ENCODE results near the gene KCNMA1. TPM values are rescaled to one million over a fixed set of nuclear protein-coding genes. Genes with fewer than 3 reads are reported as not detected.

The KCNMA1 gene
- total RNA-seq, 1 experiment from 2014 or later: 143 TPM

DNA sequence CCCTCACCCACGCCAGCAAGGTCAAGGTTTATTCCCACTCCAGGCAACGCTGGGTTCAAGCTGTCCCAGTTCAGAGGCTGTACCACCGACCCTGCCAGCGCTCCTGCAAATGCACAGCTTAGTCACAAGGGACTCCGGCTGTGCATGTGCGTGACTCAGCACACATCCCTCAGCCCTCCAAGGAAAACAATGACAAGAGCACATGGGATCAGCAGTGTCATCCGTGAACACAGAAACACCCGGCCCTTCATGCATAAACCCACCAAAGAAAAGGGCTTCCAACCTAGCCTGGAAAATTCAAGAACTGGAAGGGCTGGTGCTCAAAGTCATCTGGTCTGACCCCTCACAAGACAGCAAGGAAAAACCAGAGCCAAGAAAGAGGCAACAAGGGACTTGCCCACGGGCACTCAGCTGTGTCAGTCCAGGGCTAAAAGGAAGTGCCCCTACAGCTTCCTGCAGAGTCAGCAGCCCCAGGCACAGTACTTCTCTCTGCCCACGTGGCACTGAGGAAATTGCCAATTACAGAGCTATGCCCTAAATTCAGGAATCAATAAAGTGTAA lies 106.1 kb downstream of the KCNMA1 start:
- ATAC-seq: peak; percentile 95
- intact Hi-C loops (cut with micrococcal nuclease): loop anchor here (2.0 kb wide), 2 partner anchors 17 to 27 kb away; no protein-coding TSS in a partner anchor
- Histone ChIP-seq H3K9me3 (ENCODE audit: low read length) (no peaks in the 10 kb centered on the region), H3K79me2 (ENCODE audit: low read length) (peaks cover 71% of the 10 kb centered on the region), H3K4me2 (ENCODE audit: low read length) (peak overlapping the region; percentile 66), H4K20me1 (ENCODE audit: low read length) (no peaks in the 10 kb centered on the region), H3K9ac (ENCODE audit: low read length) (peak overlapping the region; percentile 51), H3K4me1 (ENCODE audit: insufficient read depth, low read length) (peaks cover 61% of the 10 kb centered on the region), H3K36me3 (ENCODE audit: low read depth, low read length) (no peaks in the 10 kb centered on the region), H3F3A (ENCODE audit: low read length, unreplicated experiment) (peaks cover 4% of the 10 kb centered on the region), H3K27me3 (ENCODE audit: low read length) (no peaks in the 10 kb centered on the region), H3K9me2 (replicated peaks; ENCODE audit: low read length) (no peaks in the 10 kb centered on the region), H2AFZ (ENCODE audit: low read length) (peak overlapping the region; percentile 66), H3K4me3 (ENCODE audit: low read length) (peak overlapping the region; percentile 36; the same call in 1 of the 2 replicates), H3K27ac (ENCODE audit: low read length) (peak overlapping the region; percentile 77)
- no TSS peak for BruUV-seq (replicated peaks)
- CTCF ChIA-PET: interaction anchor here (0.5 to 1.8 kb wide), 6 partner anchors 27 to 139 kb away, joined by 3 to 11 read pairs (median 3); partner anchors contain the start of gene KCNMA1
- TF ChIP-seq, protein P1, sequence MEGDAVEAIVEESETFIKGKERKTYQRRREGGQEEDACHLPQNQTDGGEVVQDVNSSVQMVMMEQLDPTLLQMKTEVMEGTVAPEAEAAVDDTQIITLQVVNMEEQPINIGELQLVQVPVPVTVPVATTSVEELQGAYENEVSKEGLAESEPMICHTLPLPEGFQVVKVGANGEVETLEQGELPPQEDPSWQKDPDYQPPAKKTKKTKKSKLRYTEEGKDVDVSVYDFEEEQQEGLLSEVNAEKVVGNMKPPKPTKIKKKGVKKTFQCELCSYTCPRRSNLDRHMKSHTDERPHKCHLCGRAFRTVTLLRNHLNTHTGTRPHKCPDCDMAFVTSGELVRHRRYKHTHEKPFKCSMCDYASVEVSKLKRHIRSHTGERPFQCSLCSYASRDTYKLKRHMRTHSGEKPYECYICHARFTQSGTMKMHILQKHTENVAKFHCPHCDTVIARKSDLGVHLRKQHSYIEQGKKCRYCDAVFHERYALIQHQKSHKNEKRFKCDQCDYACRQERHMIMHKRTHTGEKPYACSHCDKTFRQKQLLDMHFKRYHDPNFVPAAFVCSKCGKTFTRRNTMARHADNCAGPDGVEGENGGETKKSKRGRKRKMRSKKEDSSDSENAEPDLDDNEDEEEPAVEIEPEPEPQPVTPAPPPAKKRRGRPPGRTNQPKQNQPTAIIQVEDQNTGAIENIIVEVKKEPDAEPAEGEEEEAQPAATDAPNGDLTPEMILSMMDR (conservative IDR thresholded peaks at IDR 0.05; ENCODE audit: low read depth, low read length): no peak
- TF ChIP-seq EZH2phosphoT487 (IDR thresholded peaks at IDR 0.05; ENCODE audit: borderline replicate concordance, low read length) (no peak), EZH2 (IDR thresholded peaks at IDR 0.05; ENCODE audit: low read length, unreplicated experiment) (no peak)
- peak; percentile 99 for DNase-seq
- POLR2A ChIA-PET (ENCODE audit: unreplicated experiment): interaction anchor here (0.5 to 1.0 kb wide), 6 partner anchors 16 to 148 kb away, joined by 3 to 13 read pairs (median 4); no protein-coding TSS in a partner anchor

DNA sequence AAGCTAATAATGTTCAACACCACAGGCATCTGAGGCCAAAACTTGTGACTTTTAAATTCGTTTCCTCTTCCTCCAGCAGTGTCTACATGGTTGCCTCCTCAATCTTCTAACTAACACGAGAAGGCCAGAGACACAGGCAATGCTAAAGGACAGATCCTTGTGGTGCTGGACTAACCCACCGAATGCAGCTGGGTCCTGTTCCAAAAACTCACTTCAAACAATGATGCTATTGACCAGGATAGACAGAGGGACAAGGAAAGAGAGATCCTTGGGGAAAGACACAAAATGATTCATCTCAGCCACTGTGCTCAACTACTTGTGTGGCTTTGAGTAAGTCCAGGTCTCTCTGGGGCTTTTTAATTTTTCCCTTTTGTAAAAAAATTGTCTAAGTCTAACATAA lies 107.6 kb downstream of the KCNMA1 start:
- POLR2A ChIA-PET (ENCODE audit: unreplicated experiment): no interaction called here
- DNase-seq (peak; percentile 50), ATAC-seq (no peak)
- Histone ChIP-seq H3K4me1 (ENCODE audit: insufficient read depth, low read length) (peaks cover 61% of the 10 kb centered on the region), H3K9me3 (ENCODE audit: low read length) (no peaks in the 10 kb centered on the region), H3K4me3 (ENCODE audit: low read length) (no peak overlapping the region), H3K27me3 (ENCODE audit: low read length) (no peaks in the 10 kb centered on the region), H3K27ac (ENCODE audit: low read length) (no peak overlapping the region), H3F3A (ENCODE audit: low read length, unreplicated experiment) (peaks cover 4% of the 10 kb centered on the region), H2AFZ (ENCODE audit: low read length) (no peak overlapping the region), H3K9ac (ENCODE audit: low read length) (no peak overlapping the region), H3K9me2 (replicated peaks; ENCODE audit: low read length) (no peaks in the 10 kb centered on the region), H3K4me2 (ENCODE audit: low read length) (no peak overlapping the region), H3K36me3 (ENCODE audit: low read depth, low read length) (no peaks in the 10 kb centered on the region), H3K79me2 (ENCODE audit: low read length) (peaks cover 74% of the 10 kb centered on the region), H4K20me1 (ENCODE audit: low read length) (no peaks in the 10 kb centered on the region)
- intact Hi-C loops (cut with micrococcal nuclease): loop anchor here (2.0 kb wide), 2 partner anchors 15 to 25 kb away; no protein-coding TSS in a partner anchor
- no TSS peak for BruUV-seq (replicated peaks)
- CTCF ChIA-PET: no interaction called here
- TF ChIP-seq EZH2 (IDR thresholded peaks at IDR 0.05; ENCODE audit: low read length, unreplicated experiment) (no peak), EZH2phosphoT487 (IDR thresholded peaks at IDR 0.05; ENCODE audit: borderline replicate concordance, low read length) (no peak)
- TF ChIP-seq, protein P1 (conservative IDR thresholded peaks at IDR 0.05; ENCODE audit: low read depth, low read length): no peak

DNA sequence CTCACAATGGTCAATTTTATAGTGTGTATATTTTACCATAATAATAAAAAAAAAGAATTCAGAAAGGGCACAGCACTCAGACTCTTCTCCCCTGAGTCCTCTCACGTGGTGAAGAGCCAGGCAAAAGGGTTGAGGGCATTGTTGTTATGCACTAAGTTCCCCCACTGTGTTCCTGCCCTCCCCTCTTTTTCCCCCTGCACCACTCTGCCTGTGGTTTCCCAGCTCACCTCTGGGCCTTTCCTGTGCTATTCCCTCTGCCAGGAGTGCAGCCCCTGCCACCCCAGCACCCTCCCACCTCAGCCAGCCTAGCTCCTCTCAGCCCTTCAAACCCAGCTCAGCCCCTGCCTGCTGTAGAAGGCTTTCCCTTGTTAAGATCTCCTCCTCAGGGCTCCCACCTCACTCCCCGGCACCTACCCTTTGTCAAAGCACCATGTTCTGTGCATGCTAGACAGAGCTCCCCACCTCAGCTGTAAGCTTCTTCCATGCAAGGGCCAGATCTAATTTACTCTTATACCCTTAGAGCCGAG lies 108.5 kb downstream of the KCNMA1 start:
- H4K20me1 ChIP-seq (ENCODE audit: low read length): no peaks in the 10 kb centered on the region
- TF ChIP-seq, protein P1 (conservative IDR thresholded peaks at IDR 0.05; ENCODE audit: low read depth, low read length): no peak
- TF ChIP-seq EZH2 (IDR thresholded peaks at IDR 0.05; ENCODE audit: low read length, unreplicated experiment) (no peak), EZH2phosphoT487 (IDR thresholded peaks at IDR 0.05; ENCODE audit: borderline replicate concordance, low read length) (no peak)
- H3K4me1 ChIP-seq (ENCODE audit: insufficient read depth, low read length): peaks cover 54% of the 10 kb centered on the region
- H3K9ac ChIP-seq (ENCODE audit: low read length): no peak overlapping the region
- H3K9me2 ChIP-seq (replicated peaks; ENCODE audit: low read length): no peaks in the 10 kb centered on the region
- H3K36me3 ChIP-seq (ENCODE audit: low read depth, low read length): no peaks in the 10 kb centered on the region
- CTCF ChIA-PET: no interaction called here
- ATAC-seq: no peak
- no peak overlapping the region for H2AFZ ChIP-seq (ENCODE audit: low read length)
- POLR2A ChIA-PET (ENCODE audit: unreplicated experiment): interaction anchor here (0.6 kb wide), 1 partner anchor 33 kb away, joined by 7 read pairs; no protein-coding TSS in a partner anchor
- H3K27me3 ChIP-seq (ENCODE audit: low read length): no peaks in the 10 kb centered on the region
- BruUV-seq (replicated peaks): no TSS peak
- H3K4me2 ChIP-seq (ENCODE audit: low read length): no peak overlapping the region
- no peak overlapping the region for H3K27ac ChIP-seq (ENCODE audit: low read length)
- intact Hi-C loops (cut with micrococcal nuclease): no loop called here
- no peak overlapping the region for H3K4me3 ChIP-seq (ENCODE audit: low read length)
- H3F3A ChIP-seq (ENCODE audit: low read length, unreplicated experiment): peaks cover 4% of the 10 kb centered on the region
- no peak for DNase-seq
- no peaks in the 10 kb centered on the region for H3K9me3 ChIP-seq (ENCODE audit: low read length)
- peaks cover 74% of the 10 kb centered on the region for H3K79me2 ChIP-seq (ENCODE audit: low read length)

Data from PC-3 (cell line).